HS-5 (cell line): Measurements from ENCODE around the gene HES1.

Experiments
- DNase-seq: peaks from one replicate; pipeline ENCODE4 v3.0.0-alpha.2; 2012; ENCODE audit warnings: low read depth

Gene HES1

DNA sequence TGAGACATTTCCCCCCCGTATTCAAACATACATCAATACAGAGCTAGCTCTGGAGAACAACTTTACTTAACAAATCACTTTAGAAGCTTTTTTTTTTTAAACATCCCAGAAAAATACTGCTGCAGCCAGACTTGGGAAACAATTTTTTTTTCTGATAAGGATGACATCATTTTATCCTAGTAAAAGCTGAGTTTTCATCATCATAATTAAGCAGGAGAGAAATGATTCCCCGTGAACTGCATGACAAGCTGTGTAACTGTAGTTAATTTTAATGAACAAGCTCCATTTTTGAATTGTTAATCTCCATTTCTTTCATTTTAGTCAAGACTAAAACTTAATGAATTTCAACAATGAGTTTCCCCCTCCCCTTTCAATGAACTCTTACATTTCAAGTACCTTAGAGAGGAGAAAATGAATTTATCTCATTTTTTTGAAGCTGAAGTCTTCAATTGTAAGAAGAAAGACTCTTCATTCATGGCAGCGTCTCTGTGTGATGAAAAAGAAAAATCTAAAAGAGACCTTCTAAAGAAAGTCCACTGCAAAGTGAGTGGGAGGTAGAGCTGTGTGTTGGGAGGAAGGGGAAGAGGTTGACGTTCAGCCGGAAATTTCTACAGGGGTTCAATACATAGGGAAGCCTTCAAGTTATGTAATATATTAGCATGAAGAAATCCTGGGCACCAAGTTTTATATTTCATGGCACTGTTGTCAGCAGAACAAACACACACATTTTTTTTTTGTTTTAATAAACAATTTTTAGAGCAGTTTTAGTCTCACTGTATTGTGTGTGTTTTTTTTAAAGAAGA is 31.7 kb downstream of the HES1 start:
- DNase-seq = no peak

GRCh38 chr3:194168994-194169393 is 33.0 kb downstream of the HES1 start:
- DNase-seq = no peak

DNA sequence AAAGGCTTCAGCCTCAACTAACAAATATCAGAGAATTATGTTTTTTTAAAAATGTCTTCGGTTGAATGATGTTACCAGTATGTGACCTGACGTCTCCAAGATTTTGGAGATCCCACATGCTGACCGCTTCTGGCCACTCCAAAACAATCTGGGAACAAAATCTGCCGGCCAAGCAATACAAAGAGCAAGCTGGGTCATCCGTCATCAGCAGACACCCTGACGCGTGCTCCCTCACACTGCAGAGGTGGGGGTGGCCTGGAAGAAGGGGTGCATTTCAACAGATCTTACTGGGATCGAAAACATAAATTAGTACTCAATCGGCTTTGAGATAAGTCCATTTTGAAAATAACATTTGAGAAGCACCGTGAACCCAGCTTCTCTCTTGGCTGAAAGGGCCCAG is 33.6 kb downstream of the HES1 start:
- DNase-seq = no peak

GRCh38 chr3:194170793-194171192 is 34.8 kb downstream of the HES1 start:
- no peak for DNase-seq

DNA sequence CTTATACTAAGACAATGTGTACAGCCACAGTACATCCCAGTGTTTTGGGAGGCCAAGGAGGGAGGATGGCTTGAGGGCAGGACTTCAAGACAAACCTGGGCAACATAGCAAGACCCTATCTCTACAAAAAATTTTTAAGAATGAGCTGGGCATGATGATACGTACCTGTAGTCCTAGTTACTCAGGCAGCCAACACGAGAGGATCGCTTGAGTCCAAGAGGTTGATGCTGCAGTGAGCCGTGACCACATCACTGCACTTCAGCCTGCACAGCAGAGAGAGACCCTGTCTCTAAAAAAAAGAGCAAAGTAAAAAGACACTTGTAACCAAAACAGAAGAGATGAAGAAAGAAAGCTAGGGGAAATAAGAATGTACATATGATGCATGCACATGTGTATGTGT is 38.5 kb downstream of the HES1 start:
- DNase-seq = no peak

- no peak for DNase-seq
These were observed 39.0 kb downstream of the HES1 start for GRCh38 chr3:194174980-194175379.

GRCh38 chr3:194176274-194176991 is 40.5 kb downstream of the HES1 start:
- no peak for DNase-seq

- no peak for DNase-seq
These were observed 41.2 kb downstream of the HES1 start for GRCh38 chr3:194177141-194177540.

DNA sequence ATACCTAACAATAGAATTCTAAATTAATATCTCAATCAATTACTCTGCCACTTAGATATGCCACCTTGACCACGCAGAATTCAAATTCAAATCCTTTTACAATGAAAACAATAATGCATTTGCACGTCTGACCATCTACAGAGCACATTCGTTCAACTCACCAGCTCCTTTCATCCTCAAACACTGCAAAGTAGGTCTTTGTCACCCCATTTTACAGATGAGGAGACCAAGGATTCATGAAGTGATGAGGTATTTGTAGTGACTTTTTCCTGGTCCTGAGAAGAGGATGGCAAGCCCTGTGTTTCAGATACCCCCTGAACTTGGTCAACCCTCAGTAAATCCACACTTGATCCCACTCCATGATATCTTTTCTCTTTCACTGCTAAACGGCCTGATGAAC is 42.2 kb downstream of the HES1 start:
- no peak for DNase-seq

DNA sequence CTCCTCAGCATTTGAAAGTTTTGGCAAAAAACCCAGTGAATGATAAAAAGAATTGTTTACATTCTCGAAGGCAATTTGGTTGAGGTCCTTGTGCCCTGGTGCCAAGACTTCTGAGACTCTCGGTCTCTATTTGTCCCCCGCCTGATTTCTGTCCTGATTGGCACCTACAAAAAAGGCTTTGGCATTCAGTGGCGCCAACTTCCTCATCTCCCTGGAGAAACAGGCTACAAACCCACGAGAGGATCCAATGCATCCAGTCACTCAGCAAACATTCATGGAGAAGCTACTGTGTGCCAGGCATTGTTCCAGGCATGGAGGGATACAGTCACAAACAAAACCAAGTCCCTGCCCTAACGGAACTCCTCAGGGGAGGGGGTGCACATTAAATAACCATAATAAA is 42.7 kb downstream of the HES1 start:
- no peak for DNase-seq

- DNase-seq = no peak
These were observed 44.6 kb downstream of the HES1 start for GRCh38 chr3:194180570-194180969.

DNA sequence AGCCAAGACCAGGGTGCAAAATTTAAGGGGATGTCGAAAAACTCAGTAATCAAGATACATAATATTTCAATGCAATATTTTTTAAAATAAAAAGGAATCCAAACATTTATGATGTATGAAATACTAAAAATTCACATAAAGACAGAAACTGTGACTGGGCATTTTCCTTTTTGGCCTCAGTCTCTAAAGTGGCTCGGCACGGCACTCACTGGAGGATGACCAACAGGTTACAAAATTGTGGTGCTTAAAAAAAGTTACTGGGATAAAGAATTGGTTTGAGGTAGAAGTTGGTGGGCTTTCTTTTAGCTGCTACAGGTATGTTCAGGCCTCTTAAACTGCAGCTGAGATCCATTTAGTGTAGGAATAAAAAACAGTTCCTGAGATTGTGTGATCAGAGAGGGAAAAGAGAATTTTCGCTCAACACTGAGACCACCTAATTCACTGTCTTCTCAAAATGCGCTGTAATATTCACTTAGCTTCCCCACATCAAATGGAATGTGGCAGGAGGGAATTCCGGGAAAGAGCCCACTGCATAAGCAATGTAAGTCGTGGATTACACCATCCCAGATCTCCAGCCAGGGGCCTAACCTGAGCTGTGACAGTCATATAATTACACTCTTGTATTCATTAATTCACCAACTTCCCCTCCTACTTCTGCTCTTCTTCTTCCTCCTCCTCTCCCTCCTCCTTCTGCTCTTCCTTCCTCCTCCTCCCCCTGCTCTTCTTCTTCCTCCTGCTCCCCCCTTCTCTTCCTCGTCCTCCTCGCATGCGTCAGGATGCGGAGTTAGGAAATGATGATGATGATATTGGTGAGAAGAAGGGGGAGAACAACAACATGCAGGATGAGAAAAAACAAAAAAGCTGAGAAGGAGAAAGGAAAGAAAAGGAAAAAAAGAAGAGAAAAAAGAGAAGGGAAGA is 45.9 kb downstream of the HES1 start:
- DNase-seq = no peak

GRCh38 chr3:194183271-194183670 is 47.3 kb downstream of the HES1 start:
- no peak for DNase-seq

- no peak for DNase-seq
These were observed 48.4 kb downstream of the HES1 start for GRCh38 chr3:194184265-194184751.

DNA sequence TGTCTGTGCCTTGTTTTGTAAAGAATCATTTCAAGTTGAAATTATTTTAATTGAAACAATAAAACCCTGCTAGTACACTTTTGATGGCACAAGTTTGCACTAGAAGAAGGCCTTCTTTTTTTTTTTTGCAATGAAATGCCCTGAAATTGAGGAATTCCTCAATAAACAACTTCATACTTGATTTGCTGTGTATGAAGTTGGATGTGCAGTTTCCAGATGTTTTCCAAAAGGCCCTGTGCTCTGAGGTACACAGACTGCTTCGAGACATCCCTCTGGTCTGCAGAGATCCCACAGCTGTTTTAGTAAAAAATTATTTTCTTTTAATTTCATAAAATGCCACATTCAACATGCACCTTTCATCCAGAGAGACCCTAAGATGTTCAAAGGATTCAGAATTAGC is 48.9 kb downstream of the HES1 start:
- DNase-seq = no peak

- DNase-seq = no peak
These were observed 49.3 kb downstream of the HES1 start for GRCh38 chr3:194185221-194185620.

DNA sequence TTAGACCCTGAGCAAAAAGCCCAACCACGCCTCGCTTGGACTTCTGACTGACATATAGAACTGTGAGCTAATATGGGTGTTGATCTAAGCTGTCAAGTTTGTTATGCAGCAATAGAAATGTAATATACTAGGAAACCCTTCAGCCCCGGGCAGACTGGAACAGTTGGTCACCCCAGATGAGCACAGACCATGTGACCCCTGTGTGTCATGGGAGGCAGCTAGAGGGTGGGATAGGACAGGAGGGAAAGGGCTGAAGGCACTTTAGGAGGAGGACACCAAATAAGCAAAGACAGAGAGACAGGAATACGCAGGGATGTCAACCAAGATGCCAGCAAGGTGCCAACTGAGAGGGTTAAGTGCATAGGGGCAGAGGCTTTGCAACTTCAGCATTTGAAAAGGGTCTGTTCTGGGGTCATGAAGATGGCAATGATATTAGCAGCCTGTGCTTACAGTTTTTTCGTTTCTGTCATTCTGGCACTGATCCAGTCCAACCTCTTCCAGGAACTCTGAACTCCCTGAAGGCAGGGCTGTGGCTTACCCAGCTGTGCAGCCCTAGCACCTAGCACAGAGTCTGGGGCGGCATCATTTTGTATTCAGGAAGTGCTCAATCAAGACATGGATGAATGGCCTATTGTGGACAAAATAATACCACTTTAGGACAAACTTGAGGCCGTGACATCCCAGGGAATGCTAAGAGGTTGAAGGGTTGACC is 51.4 kb downstream of the HES1 start:
- DNase-seq = no peak
